ENCODE data around the gene SRRM5. TPM values are rescaled to one million over a fixed set of nuclear protein-coding genes. Genes with fewer than 3 reads are reported as not detected.
"Not testable (repeated sequence)": the region's sequence is repeated elsewhere in the genome, so short reads cannot be mapped to it uniquely, and the experiment has no call there.

SRRM5 gene
- total and polyA plus RNA-seq, 5 experiments from 2014 or later, result 0.08 to 1.4 (median 1.2) TPM; not detected in 1

DNA sequence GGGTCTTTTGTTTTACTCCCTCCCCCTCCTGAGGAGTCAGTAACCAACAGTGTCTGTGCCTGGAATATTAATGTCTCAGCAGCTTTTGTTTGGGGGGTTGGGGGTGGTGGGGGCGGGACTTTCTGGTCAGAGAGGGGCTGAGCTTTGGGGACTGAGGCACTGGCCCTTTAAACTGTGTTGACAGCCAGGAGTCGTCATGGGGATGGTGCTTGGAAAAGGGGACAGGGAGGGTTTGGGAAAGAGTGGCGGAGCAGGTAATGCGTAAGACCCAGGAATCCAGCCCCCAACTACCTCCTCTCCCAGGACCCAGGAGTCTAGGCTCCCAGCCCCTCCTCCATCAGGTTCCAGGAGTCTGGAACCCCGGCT is 22.6 kb downstream of the SRRM5 start:
- Mint-ChIP-seq H3K9me3 (no peaks in the 10 kb centered on the region), H3K4me1 (peaks cover 6 to 20% (median 8%) of the 10 kb centered on the region in 4 donors), H3K4me3 (peak overlapping the region in 1 of 10 donors; percentile 48), H3K36me3 (no peaks in the 10 kb centered on the region), H3K27me3 (peaks cover 14 to 58% (median 21%) of the 10 kb centered on the region in 5 donors), H3K27ac (no peak overlapping the region)
- DNase-seq (no peak), ATAC-seq (no peak)
- POLR2A ChIA-PET, result interaction anchor here (0.5 to 0.6 kb wide), 2 partner anchors 10 to 26 kb away, joined by 3 read pairs; no protein-coding TSS in a partner anchor

DNA sequence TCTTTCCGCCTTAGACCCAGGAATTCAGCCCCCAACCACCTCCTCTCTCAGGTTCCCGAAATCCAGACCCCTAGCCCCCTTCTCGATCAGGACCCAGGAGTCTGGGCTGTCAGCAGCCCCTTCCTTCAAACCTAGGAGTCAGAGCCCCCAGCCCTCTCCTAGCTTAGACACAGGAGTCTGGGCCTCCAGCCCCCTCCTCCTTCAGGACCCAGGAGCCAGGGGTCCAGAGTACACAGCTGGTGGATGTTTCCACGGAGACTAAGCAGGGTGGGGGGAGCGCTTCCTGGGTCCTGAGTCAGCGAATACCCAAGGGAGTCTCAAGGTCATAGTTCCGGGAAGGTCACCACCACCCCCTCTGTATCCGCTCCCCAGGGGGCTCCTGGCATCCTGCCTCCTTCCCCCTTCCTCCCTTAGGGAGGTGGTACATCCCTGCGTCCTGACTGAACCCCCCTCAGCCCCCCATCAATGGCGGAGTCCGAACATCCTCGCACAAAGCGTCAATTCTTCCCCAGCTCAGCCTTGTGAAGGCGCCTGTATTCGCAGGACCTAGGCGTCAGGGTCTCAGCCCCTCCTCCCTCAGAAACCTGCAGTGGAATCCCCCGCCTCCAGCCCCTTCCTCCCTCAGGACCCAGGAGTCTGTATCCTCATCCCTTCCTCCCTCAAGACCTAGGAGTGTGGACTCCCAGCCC is 23.1 kb downstream of the SRRM5 start:
- Mint-ChIP-seq H3K9me3 (no peaks in the 10 kb centered on the region), H3K4me3 (peak overlapping the region in 1 of 10 donors; percentile 5), H3K27me3 (peaks cover 14 to 59% (median 21%) of the 10 kb centered on the region in 5 donors), H3K27ac (no peak overlapping the region), H3K36me3 (no peaks in the 10 kb centered on the region), H3K4me1 (peaks cover 6 to 21% (median 10%) of the 10 kb centered on the region in 4 donors)
- DNase-seq (no peak), ATAC-seq (no peak)
- POLR2A ChIA-PET, result interaction anchor here (0.5 kb wide), 1 partner anchor 9 kb away, joined by 3 read pairs; no protein-coding TSS in a partner anchor

DNA sequence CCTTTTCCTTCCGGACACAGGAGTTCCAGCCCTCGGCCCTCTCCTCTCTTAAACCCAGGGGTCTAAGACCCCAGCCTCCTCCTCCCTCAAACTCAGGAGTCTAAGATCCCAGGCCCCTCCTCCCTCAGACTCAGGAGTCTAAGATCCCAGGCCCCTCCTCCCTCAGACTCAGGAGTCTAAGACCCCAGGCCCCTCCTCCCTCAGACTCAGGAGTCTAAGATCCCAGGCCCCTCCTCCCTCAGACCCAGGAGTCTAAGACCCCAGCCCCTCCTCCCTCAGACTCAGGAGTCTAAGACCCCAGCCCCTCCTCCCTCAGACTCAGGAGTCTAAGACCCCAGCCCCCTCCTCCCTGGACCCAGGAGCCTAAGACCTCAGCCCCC is 23.7 kb downstream of the SRRM5 start:
- H3K4me1 Mint-ChIP-seq, result peaks cover 7 to 26% (median 14%) of the 10 kb centered on the region in 4 donors

DNA sequence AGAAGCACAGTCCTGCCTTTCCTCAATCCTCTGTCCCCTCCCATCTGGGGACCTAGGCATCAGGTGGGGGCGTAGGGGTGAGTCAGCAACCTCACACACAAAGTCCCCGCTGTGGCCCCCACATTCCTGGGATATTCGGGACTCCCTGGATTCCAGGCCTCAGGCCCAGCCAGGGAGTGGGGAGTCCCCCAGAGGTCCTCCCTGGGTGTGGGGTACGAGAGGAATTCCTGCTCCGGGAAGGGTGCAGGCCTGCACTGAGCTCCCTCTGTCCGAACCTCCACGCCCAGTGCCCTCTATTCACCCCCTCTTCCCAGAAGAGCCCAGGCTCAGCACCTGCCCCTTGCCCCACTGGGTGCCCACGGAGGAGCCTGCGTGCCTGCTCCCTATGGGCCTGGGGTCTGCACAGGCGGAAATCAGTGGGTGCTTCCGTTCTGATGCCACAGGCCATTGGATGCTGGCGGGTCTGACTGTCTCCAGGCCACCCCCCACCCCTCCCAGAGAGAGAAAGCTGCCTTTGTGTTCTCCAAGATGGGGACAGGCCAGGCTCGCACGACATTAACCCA is 24.3 kb downstream of the SRRM5 start:
- Mint-ChIP-seq H3K4me1 (peaks cover 8 to 30% (median 16%) of the 10 kb centered on the region in 4 donors), H3K9me3 (no peaks in the 10 kb centered on the region), H3K27ac (no peak overlapping the region), H3K4me3 (no peak overlapping the region), H3K27me3 (peaks cover 16 to 59% (median 22%) of the 10 kb centered on the region in 5 donors), H3K36me3 (no peaks in the 10 kb centered on the region)
- POLR2A ChIA-PET, result no interaction called here
- ATAC-seq (no peak), DNase-seq (no peak)

More for the DNA sequence above, 23.7 kb downstream of the SRRM5 start:
- H3K36me3 Mint-ChIP-seq, DNase-seq, POLR2A ChIA-PET, H3K27ac Mint-ChIP-seq, ATAC-seq, H3K9me3 Mint-ChIP-seq: not testable (repeated sequence)
- Mint-ChIP-seq H3K27me3 (peaks cover 14 to 59% (median 21%) of the 10 kb centered on the region in 5 donors), H3K4me3 (peak overlapping the region in 1 of 10 donors; percentile 5)

DNA sequence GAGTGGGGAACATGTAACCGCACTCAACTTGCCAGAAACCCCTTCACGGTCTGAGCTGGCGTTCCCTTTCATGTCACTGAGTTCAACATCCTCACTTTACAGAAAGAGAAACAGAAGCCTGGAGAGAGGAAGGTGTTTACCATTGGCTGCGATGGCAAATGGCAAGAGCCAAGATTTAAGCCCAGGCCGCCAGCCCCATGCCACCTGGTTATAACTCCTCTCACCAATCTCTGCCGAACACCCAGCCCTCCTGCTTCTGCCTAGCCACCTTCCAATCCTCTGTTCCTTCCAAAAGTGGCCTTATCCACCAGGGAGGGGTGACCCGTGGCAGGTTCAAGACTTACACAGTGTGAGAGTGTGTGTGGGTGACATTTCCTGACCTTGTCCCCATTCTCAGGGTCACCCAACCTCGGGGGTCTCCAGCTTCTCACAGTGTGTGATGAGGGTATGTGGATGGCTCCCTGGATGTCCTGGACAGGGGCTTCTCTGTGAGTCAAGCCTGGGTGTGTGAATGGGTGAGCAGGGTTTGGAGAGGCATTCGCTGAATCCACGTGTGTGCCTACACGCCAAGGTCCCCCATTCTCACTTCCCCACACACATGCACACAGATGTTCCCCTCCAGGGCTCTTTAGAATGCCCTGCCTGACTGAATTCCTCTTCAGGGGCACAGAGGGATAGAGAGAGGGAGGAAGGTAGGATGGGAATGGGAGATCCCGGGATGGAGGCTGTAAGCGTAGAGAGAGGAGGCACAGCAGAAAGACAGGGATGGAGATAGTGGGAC is 26.5 kb downstream of the SRRM5 start:
- H3K36me3 Mint-ChIP-seq, result no peaks in the 10 kb centered on the region
- peaks cover 8 to 34% (median 17%) of the 10 kb centered on the region in 4 donors for H3K4me1 Mint-ChIP-seq
- no peak for DNase-seq
- no peaks in the 10 kb centered on the region for H3K9me3 Mint-ChIP-seq
- H3K27me3 Mint-ChIP-seq, result peaks cover 14 to 46% (median 22%) of the 10 kb centered on the region in 5 donors
- H3K27ac Mint-ChIP-seq, result peak overlapping the region in 4 of 10 donors; percentile 7 to 59 (median 54)
- H3K4me3 Mint-ChIP-seq, result peak overlapping the region; percentile 70 to 91 (median 86)
- no peak for ATAC-seq
- POLR2A ChIA-PET, result no interaction called here

DNA sequence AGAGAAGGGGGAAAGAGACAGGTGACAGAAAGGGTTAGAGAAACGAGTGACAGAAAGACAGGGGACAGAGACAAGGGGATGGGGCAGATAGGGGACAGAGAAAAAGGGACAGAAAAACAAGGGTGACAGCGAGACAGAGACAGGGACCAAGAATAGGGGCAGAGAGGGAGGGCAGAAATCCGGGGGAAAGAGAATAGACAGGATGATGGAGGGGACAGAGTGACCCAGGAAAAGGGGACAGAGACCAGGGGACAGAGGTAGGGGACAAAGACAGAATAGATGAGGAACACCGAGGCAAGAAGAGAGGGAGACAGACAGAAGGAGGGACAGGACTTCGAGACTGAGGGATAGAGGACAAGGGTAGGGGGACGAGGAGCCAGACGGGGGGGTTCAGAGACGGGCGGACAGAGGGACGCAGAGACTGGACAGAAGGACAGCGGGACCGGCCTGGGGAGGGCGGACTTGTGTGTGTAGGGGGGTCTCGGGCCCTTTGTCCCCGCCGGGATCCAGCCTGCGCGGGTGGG is 27.2 kb downstream of the SRRM5 start:
- peak overlapping the region; percentile 70 to 91 (median 86) for H3K4me3 Mint-ChIP-seq
- H3K4me1 Mint-ChIP-seq, result peaks cover 8 to 34% (median 17%) of the 10 kb centered on the region in 4 donors
- ATAC-seq, result no peak
- no peak for DNase-seq
- peak overlapping the region in 8 of 10 donors; percentile 3 to 59 (median 33) for H3K27ac Mint-ChIP-seq
- POLR2A ChIA-PET, result no interaction called here
- peaks cover 14 to 46% (median 22%) of the 10 kb centered on the region in 5 donors for H3K27me3 Mint-ChIP-seq
- no peaks in the 10 kb centered on the region for H3K9me3 Mint-ChIP-seq
- H3K36me3 Mint-ChIP-seq, result no peaks in the 10 kb centered on the region

DNA sequence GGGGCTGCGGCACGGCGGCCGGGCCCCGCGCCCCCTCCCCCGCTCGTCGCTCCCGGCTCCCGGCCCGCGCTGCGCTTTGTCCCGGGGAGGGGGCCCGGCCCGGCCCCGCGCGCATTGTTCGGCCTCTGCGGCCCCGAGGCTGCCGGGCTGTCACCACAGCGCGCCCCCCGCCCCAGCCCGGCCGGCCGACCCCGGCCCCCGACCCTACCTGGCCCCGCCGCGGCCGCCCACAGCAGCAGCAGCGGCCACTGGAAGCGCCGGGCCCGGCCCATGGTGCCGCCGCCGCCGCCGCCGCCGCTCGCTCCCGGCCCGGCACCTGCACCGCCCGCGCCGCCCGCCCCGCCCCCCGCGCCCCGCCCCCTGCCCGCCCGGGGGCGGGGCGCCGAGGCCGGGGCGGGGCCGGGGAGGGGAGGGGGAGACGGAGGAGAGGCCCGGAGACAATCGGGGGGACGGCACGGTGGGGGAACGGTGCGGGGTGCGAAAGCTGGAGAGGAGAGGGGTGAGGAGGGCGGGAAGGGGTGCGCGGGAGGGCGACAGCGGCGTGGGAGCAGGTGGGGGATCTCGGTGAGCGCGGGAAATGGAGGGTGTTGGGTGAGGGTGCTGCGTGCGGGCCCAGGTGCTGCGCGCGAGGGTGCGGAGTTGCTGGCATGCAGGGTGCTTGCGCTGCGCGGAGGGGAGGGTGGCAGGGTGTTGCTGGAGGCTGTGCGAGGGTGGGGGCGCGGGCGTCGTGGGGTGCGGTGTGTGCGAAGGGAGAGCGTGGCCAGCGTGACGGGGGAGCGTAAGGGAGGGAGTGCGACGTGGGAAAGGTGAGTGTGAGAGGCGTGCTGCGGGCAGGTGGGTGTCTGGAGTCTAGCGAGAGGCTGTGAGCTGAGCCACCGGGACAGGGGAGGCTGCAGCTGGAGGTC is 27.9 kb downstream of the SRRM5 start, which contains the start of gene CADM4:
TSS of gene CADM4 (minus strand) at position 332 of the 905 bp plus-strand sequence. CDS start at position 272, 60 bp downstream.
- Mint-ChIP-seq H3K9me3 (no peaks in the 10 kb centered on the region), H3K27ac (peak within 1 kb of the TSS; percentile 8 to 88 (median 60))
- POLR2A ChIA-PET, result no interaction called here

DNA sequence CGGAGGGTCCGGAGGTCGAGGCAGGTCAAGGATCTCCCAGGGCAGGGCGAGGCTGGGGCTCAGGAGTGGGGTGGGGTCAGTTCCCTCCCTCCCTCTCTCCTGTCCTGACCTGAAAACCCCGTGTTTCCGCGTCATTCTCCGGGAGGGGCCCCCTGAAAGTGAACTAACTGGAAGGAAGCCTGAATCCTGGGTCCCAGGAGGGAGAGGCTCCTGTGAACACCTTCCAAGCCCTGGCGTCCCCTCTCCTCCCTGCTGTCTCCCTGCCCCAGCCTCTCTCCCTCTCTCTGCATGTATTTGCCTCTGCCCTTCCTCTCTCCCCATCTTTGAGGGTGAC is 28.5 kb downstream of the SRRM5 start:
- H3K36me3 Mint-ChIP-seq, result no peaks in the 10 kb centered on the region
- H3K4me3 Mint-ChIP-seq, result peak overlapping the region; percentile 64 to 85 (median 78)
- peak overlapping the region in 5 of 10 donors; percentile 56 to 88 (median 63) for H3K27ac Mint-ChIP-seq
- no peak for ATAC-seq
- H3K9me3 Mint-ChIP-seq, result no peaks in the 10 kb centered on the region
- no peak for DNase-seq
- POLR2A ChIA-PET, result no interaction called here
- peaks cover 8 to 28% (median 17%) of the 10 kb centered on the region in 4 donors for H3K4me1 Mint-ChIP-seq
- peaks cover 14 to 41% (median 22%) of the 10 kb centered on the region in 5 donors for H3K27me3 Mint-ChIP-seq

More for the DNA sequence above, 27.9 kb downstream of the SRRM5 start, which contains the start of gene CADM4:
- Mint-ChIP-seq H3K27me3 (peaks cover 14 to 46% (median 22%) of the 10 kb centered on the region in 5 donors), H3K36me3 (no peaks in the 10 kb centered on the region), H3K4me1 (peaks cover 8 to 34% (median 17%) of the 10 kb centered on the region in 4 donors), H3K4me3 (peak within 1 kb of the TSS; percentile 76 to 91 (median 86))
- DNase-seq, result peak; percentile 22 to 76 (median 53)
- peak; percentile 86 to 87 for ATAC-seq

DNA sequence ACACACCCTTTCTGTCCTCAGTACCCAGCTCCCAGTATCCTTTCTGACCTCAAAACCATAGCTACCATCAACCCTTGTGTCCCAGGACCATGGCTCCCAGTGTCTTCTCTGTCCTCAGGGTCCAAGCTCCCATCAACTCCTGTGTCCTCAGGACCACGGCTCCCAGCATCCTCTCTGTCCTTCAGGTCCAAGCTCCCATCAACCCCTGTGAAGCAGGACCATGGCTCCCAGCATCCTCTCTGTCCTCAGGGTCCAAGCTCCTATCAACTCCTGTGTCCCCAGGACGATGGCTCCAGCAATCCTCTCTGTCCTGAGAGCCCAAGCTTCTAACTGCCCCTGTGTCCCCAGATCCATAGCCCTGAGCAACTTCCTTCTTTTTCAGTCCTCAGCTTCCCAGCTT is 29.4 kb downstream of the SRRM5 start:
- ATAC-seq, result no peak

DNA sequence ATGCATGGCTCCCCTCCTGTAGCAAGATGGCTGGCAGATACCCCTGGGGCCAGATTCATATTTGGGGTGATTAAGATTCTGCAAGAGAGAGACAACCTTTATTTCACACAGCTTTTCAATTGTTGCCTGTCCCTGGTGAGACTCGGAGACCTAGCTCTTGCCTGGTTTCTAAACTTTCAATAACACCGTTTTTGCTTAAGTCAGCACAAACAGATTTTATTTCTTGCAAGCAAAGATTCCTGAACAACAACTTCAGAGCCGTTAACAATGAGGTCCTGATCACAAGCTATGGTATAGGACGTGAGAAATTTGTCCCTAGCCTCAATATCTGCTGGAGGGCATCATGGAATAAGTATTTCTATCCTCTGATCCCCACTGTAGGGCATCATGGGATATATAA is 30.6 kb downstream of the SRRM5 start:
- Mint-ChIP-seq H3K9me3 (peaks cover 0 to 3% (median 0%) of the 10 kb centered on the region in 9 donors), H3K36me3 (peaks cover 0 to 6% (median 0%) of the 10 kb centered on the region in 3 donors), H3K27ac (no peak overlapping the region), H3K4me1 (peaks cover 8 to 25% (median 17%) of the 10 kb centered on the region in 4 donors), H3K27me3 (peaks cover 11 to 29% (median 17%) of the 10 kb centered on the region in 5 donors), H3K4me3 (no peak overlapping the region)
- POLR2A ChIA-PET, result no interaction called here
- DNase-seq, result no peak
- no peak for ATAC-seq

More for the DNA sequence above, 29.4 kb downstream of the SRRM5 start:
- Mint-ChIP-seq H3K9me3 (peaks cover 0 to 1% (median 0%) of the 10 kb centered on the region in 9 donors), H3K27ac (peak overlapping the region in 4 of 10 donors; percentile 22 to 74 (median 42)), H3K4me3 (peak overlapping the region; percentile 58 to 82 (median 70)), H3K27me3 (peaks cover 14 to 37% (median 22%) of the 10 kb centered on the region in 5 donors), H3K4me1 (peaks cover 8 to 25% (median 17%) of the 10 kb centered on the region in 4 donors), H3K36me3 (peaks cover 0 to 3% (median 0%) of the 10 kb centered on the region in 3 donors)
- no peak for DNase-seq
- POLR2A ChIA-PET, result no interaction called here

DNA sequence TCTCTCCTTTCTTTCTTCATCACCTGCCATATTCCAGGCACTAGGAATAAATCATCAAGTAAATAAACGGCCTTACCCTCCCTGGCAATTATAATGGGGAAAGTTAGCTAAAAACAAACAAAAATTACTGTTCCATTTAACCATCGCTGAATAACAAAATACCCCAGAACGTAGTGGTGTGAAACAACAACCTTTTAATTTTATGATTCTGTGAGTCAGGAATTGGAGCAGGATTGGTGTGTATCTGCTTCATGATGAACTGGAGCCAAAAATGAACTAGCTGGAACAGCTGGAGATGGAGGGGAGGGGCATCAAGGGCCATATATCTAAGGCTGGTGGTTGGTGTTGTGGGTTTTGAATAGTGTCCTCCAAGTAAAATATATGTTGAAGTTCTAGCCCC is 31.4 kb downstream of the SRRM5 start:
- Mint-ChIP-seq H3K27me3 (peaks cover 8 to 24% (median 13%) of the 10 kb centered on the region in 5 donors), H3K36me3 (peaks cover 0 to 6% (median 2%) of the 10 kb centered on the region in 3 donors), H3K4me1 (peaks cover 8 to 25% (median 17%) of the 10 kb centered on the region in 4 donors), H3K9me3 (peaks cover 0 to 3% (median 0%) of the 10 kb centered on the region in 9 donors), H3K4me3 (no peak overlapping the region), H3K27ac (no peak overlapping the region)
- no peak for ATAC-seq
- POLR2A ChIA-PET, result no interaction called here
- no peak for DNase-seq
